Hepatocyte (in vitro differentiated cells): ENCODE results near the gene DAP. TPM values are rescaled to one million over a fixed set of nuclear protein-coding genes. Genes with fewer than 3 reads are reported as not detected.

Experiments used
- DNase-seq: peaks from one replicate; pipeline ENCODE4 v3.0.0-alpha.2; 2016; ENCODE audit warnings: low spot score
- H2AFZ ChIP-seq: fragments of 200-600 bp; sonication (generic); 2 replicates; pipeline ENCODE4 v1.6.0; 2016; ENCODE audit warnings: antibody characterized with exemption, mild to moderate bottlenecking
- H3K27ac ChIP-seq: fragments of 200-600 bp; sonication (generic); 2 replicates; pipeline ENCODE4 v1.5.1; 2016; ENCODE audit warnings: mild to moderate bottlenecking
- H3K27me3 ChIP-seq: fragments of 200-600 bp; sonication (generic); 2 replicates; pipeline ENCODE4 v1.6.1; 2016
- H3K36me3 ChIP-seq: fragments of 200-600 bp; sonication (generic); replicated peaks from 2 replicates; pipeline ENCODE4 v1.5.1; 2016; ENCODE audit warnings: low read depth; ENCODE audit not compliant: insufficient read depth
- H3K4me1 ChIP-seq: fragments of 200-600 bp; sonication (generic); 2 replicates; pipeline ENCODE4 v1.5.1; 2016; ENCODE audit warnings: mild to moderate bottlenecking, moderate library complexity; ENCODE audit not compliant: insufficient read depth
- H3K4me2 ChIP-seq: fragments of 200-600 bp; sonication (generic); 2 replicates; pipeline ENCODE4 v1.6.0; 2016
- H3K4me3 ChIP-seq: fragments of 200-600 bp; sonication (generic); 2 replicates; pipeline ENCODE4 v1.5.1; 2016; ENCODE audit warnings: mild to moderate bottlenecking
- H3K79me2 ChIP-seq: fragments of 200-600 bp; sonication (generic); 2 replicates; pipeline ENCODE4 v1.6.0; 2017; ENCODE audit warnings: mild to moderate bottlenecking
- H3K9me2 ChIP-seq: fragments of 200-600 bp; sonication (generic); replicated peaks from 2 replicates; pipeline ENCODE4 v1.6.0; 2017; ENCODE audit warnings: mild to moderate bottlenecking; ENCODE audit not compliant: insufficient read depth
- H3K9me3 ChIP-seq: fragments of 200-600 bp; sonication (generic); 2 replicates; pipeline ENCODE4 v1.5.1; 2016; ENCODE audit warnings: low read depth, mild to moderate bottlenecking
- H4K20me1 ChIP-seq: fragments of 200-600 bp; sonication (generic); 2 replicates; pipeline ENCODE4 v1.6.0; 2016; ENCODE audit warnings: mild to moderate bottlenecking; ENCODE audit not compliant: insufficient read depth, poor library complexity, severe bottlenecking
- CTCF ChIP-seq: fragments of 200-600 bp; sonication (generic); IDR thresholded peaks from 2 replicates; pipeline ENCODE4 v1.5.1; 2016; ENCODE audit warnings: antibody characterized with exemption, mild to moderate bottlenecking; ENCODE audit not compliant: poor library complexity
- EZH2 ChIP-seq: fragments of 200-600 bp; sonication (generic); IDR thresholded peaks from 2 replicates; pipeline ENCODE4 v1.6.1; 2016; ENCODE audit warnings: antibody characterized with exemption, mild to moderate bottlenecking, borderline replicate concordance
- EZH2phosphoT487 ChIP-seq: fragments of 200-600 bp; sonication (generic); IDR thresholded peaks from one replicate; pipeline ENCODE4 v1.6.1; 2018; ENCODE audit warnings: antibody characterized with exemption, mild to moderate bottlenecking, low read depth, moderate library complexity; ENCODE audit not compliant: unreplicated experiment, severe bottlenecking
- WGBS: methylation state at CpG from one replicate; pipeline ENCODE4 v1.1.6; 2016; ENCODE audit warnings: low lambda C conversion rate; ENCODE audit errors: missing lambda C conversion rate; 5-methylcytosine and 5-hydroxymethylcytosine counted together
- polyA plus RNA-seq: library from polyadenylated mRNA; unstranded; fragments of >200 nt; fragmentation: Nextera tagmentation; extraction: Ambion mirVana; gene quantifications from 2 replicates; pipeline ENCODE4 v1.2.1, GENCODE V29; 2016
- total RNA-seq: library from RNA; depleted of rRNA; stranded (reverse); fragments of >200 nt; gene quantifications from 2 replicates; pipeline ENCODE4 v1.2.3, GENCODE V29; 2014

Gene DAP
- total and polyA plus RNA-seq, 2 experiments from 2014 or later, result 74.8 to 196 TPM

- peaks cover 33% of the 10 kb centered on the region for H3K79me2 ChIP-seq
Measured at GRCh38 chr5:10729320-10730042, 31.6 kb downstream of the DAP start.

GRCh38 chr5:10728679-10729078 lies 32.4 kb downstream of the DAP start:
- Histone ChIP-seq H3K36me3 (peaks cover 6% of the 10 kb centered on the region), H3K9me3 (no peaks in the 10 kb centered on the region), H3K79me2 (peaks cover 34% of the 10 kb centered on the region), H4K20me1 (peaks cover 4% of the 10 kb centered on the region), H2AFZ (no peak overlapping the region), H3K4me2 (no peak overlapping the region), H3K27me3 (no peaks in the 10 kb centered on the region), H3K4me3 (no peak overlapping the region), H3K27ac (no peak overlapping the region), H3K4me1 (peaks cover 4% of the 10 kb centered on the region), H3K9me2 (no peaks in the 10 kb centered on the region)
- TF ChIP-seq EZH2, result no peak
- no peak for TF ChIP-seq CTCF
- TF ChIP-seq EZH2phosphoT487, result no peak
- no peak for DNase-seq
- WGBS, result 99% methylated on average over 6 of the region's 6 CpGs

More at GRCh38 chr5:10729320-10730042, 31.6 kb downstream of the DAP start:
- TF ChIP-seq EZH2, result no peak
- TF ChIP-seq CTCF, result no peak
- TF ChIP-seq EZH2phosphoT487, result no peak
- no peak overlapping the region for H2AFZ ChIP-seq
- H3K9me2 ChIP-seq, result no peaks in the 10 kb centered on the region
- H3K4me3 ChIP-seq, result no peak overlapping the region
- peaks cover 12% of the 10 kb centered on the region for H3K4me1 ChIP-seq
- H3K36me3 ChIP-seq, result peaks cover 6% of the 10 kb centered on the region
- no peaks in the 10 kb centered on the region for H3K27me3 ChIP-seq
- 82% methylated on average over 9 of the region's 9 CpGs for WGBS
- H4K20me1 ChIP-seq, result peaks cover 9% of the 10 kb centered on the region
- H3K27ac ChIP-seq, result no peak overlapping the region
- no peak overlapping the region for H3K4me2 ChIP-seq
- no peak for DNase-seq
- no peaks in the 10 kb centered on the region for H3K9me3 ChIP-seq

GRCh38 chr5:10727861-10728260 lies 33.2 kb downstream of the DAP start:
- H3K27me3 ChIP-seq, result no peaks in the 10 kb centered on the region
- no peak overlapping the region for H3K4me3 ChIP-seq
- TF ChIP-seq CTCF (no peak), EZH2 (no peak), EZH2phosphoT487 (no peak)
- no peaks in the 10 kb centered on the region for H3K9me3 ChIP-seq
- DNase-seq, result no peak
- no peaks in the 10 kb centered on the region for H3K9me2 ChIP-seq
- no peaks in the 10 kb centered on the region for H3K4me1 ChIP-seq
- WGBS, result 91% methylated on average over 3 of the region's 3 CpGs
- H4K20me1 ChIP-seq, result peaks cover 4% of the 10 kb centered on the region
- H3K36me3 ChIP-seq, result peaks cover 6% of the 10 kb centered on the region
- no peak overlapping the region for H2AFZ ChIP-seq
- peaks cover 32% of the 10 kb centered on the region for H3K79me2 ChIP-seq
- H3K27ac ChIP-seq, result no peak overlapping the region
- no peak overlapping the region for H3K4me2 ChIP-seq
